Cardiac fibroblast (primary cell): ENCODE data around the gene AKAP13.
"Not testable (repeated sequence)": the region's sequence is repeated elsewhere in the genome, so short reads cannot be mapped to it uniquely, and the experiment has no call there.

Experiments used
- DNase-seq, 2 donors: peaks; one replicate each; pipeline versions ENCODE4 v3.0.0 to v3.0.0-alpha.2; 2010; ENCODE audit warnings: low read depth in 2 of 2
- H3K4me3 ChIP-seq, 2 donors: replicated peaks in 1 of 2; 1 replicate in 1 of 2; 2 replicates in 1 of 2; pipeline ENCODE4 v1.5.1; 2011; ENCODE audit warnings: low read depth in 2 of 2, low read length in 2 of 2, mild to moderate bottlenecking in 2 of 2, moderate library complexity in 1 of 2
- TF ChIP-seq, protein P1 (sequence below): IDR thresholded peaks from one replicate; pipeline ENCODE4 v1.5.1; 2011; ENCODE audit warnings: low read depth, mild to moderate bottlenecking, low read length, inconsistent platforms

The AKAP13 gene

DNA sequence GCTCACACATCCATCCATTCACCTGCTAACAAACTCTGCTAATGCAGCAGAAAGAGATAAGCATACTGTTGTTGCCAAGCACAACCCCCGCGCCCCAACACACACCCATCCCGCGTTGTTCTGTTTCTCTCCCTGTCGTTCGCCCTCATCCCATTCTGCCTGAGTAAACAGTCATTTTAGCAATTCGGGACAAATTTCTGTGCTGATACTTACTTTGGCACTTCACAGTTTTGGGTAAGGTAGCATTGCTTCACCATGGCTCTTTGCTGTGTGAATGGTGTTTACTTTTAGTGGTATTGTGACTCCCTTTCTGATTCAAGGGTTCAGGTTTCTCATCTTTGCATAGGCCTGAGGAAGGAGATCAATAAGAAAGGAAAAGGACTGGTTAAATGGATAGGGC lies 149.7 kb downstream of the AKAP13 start:
- TF ChIP-seq, protein P1, sequence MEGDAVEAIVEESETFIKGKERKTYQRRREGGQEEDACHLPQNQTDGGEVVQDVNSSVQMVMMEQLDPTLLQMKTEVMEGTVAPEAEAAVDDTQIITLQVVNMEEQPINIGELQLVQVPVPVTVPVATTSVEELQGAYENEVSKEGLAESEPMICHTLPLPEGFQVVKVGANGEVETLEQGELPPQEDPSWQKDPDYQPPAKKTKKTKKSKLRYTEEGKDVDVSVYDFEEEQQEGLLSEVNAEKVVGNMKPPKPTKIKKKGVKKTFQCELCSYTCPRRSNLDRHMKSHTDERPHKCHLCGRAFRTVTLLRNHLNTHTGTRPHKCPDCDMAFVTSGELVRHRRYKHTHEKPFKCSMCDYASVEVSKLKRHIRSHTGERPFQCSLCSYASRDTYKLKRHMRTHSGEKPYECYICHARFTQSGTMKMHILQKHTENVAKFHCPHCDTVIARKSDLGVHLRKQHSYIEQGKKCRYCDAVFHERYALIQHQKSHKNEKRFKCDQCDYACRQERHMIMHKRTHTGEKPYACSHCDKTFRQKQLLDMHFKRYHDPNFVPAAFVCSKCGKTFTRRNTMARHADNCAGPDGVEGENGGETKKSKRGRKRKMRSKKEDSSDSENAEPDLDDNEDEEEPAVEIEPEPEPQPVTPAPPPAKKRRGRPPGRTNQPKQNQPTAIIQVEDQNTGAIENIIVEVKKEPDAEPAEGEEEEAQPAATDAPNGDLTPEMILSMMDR = no peak
- DNase-seq = no peak
- H3K4me3 ChIP-seq = no peak overlapping the region

DNA sequence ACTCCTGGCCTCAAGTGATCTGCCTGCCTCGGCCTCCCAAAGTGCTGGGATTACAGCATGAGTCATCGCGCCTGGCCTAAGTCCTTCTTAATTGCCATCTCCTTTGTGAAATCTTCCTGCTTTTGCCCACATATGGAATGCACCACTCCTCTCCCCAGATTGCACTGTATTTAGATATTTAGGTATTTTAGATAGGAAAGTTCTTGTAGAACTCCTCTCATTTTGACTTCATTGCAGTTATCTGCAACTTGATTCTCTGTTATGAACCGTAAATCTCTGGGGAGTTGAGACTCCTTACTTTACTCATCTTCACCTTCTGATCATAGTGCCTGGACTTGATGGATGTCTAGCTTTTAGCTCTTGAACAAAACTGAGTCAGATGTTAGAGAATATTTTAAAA lies 150.7 kb downstream of the AKAP13 start:
- no peak for DNase-seq
- H3K4me3 ChIP-seq = no peak overlapping the region
- TF ChIP-seq, protein P1 = no peak

- DNase-seq = no peak
- TF ChIP-seq, protein P1 = no peak
- no peak overlapping the region for H3K4me3 ChIP-seq
Observed at GRCh38 chr15:85532689-85533088, 152.3 kb downstream of the AKAP13 start.

- no peak overlapping the region for H3K4me3 ChIP-seq
- TF ChIP-seq, protein P1 = no peak
- no peak for DNase-seq
Observed at GRCh38 chr15:85534031-85534430, 153.6 kb downstream of the AKAP13 start.

- H3K4me3 ChIP-seq = not testable (repeated sequence)
- peak in 1 of 2 donors; percentile 49 for DNase-seq
Observed at GRCh38 chr15:85535533-85536330, 155.3 kb downstream of the AKAP13 start.

DNA sequence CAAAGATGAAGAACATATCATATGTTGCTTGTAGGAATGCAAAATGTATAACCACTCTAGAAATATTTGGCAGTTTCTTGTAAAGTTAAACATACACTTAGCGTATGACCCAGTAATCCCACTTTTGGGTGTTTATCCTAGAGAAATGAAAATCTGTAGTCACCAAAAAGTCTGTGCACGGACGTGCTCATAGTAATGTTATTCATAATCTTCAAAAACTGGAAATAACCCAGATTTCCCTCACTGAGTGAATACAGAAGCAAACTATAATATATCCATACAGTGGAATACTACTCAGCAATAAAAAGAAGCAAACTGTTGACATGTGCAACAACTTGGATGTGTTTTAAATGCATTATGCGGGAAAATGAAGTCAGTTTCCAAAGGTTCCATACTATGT lies 155.9 kb downstream of the AKAP13 start:
- no peak for DNase-seq
- H3K4me3 ChIP-seq = no peak overlapping the region
- TF ChIP-seq, protein P1 = no peak

DNA sequence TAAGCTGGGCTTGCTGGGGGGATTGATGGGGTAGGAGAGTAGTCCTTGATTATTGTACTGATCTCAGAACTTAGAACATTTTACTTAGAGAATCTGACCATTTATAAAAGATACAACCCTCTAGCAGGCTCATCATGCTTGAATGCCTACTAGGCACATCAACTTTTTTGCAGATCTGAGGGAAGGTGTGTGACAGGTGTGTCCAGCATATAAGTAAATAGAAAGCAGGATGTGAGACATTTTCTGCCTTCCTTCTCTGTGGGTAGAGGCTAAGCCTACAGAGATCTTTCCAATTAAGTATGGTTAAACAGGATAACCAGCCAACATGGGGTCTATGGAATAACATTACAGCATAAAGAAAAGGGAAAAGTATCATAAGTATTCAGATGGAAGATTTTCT lies 159.1 kb downstream of the AKAP13 start:
- TF ChIP-seq, protein P1 = no peak
- DNase-seq = no peak
- no peak overlapping the region for H3K4me3 ChIP-seq
